ENCODE results near the gene TMEM62. TPM values are rescaled to one million over a fixed set of nuclear protein-coding genes. Genes with fewer than 3 reads are reported as not detected.

Gene TMEM62
- polyA plus RNA-seq, 1 experiment, result 4.2 TPM

- no peak for TF ChIP-seq CTCF (IDR thresholded peaks at IDR 0.05; ENCODE audit: insufficient read depth, low read depth, low read length)
- Histone ChIP-seq H3K4me3 (ENCODE audit: low read depth, low read length) (no peak overlapping the region), H3K27me3 (ENCODE audit: control insufficient read depth, insufficient read depth, low read length) (no peaks in the 10 kb centered on the region), H3K36me3 (ENCODE audit: control insufficient read depth, insufficient read depth, low read length) (no peaks in the 10 kb centered on the region)
- CTCF ChIA-PET, result no interaction called here
- POLR2A ChIA-PET, result no interaction called here
- no peak for DNase-seq (ENCODE audit: low read depth)
Observed at GRCh38 chr15:43094416-43095030, 38.9 kb upstream of the TMEM62 start.

GRCh38 chr15:43095243-43095642 is 38.1 kb upstream of the TMEM62 start:
- no peak for TF ChIP-seq CTCF (IDR thresholded peaks at IDR 0.05; ENCODE audit: insufficient read depth, low read depth, low read length)
- ChIA-PET POLR2A (no interaction called here), CTCF (interaction anchor here (0.6 kb wide), 1 partner anchor 24 kb away, joined by 3 read pairs; no protein-coding TSS in a partner anchor)
- Histone ChIP-seq H3K36me3 (ENCODE audit: control insufficient read depth, insufficient read depth, low read length) (no peaks in the 10 kb centered on the region), H3K27me3 (ENCODE audit: control insufficient read depth, insufficient read depth, low read length) (no peaks in the 10 kb centered on the region), H3K4me3 (ENCODE audit: low read depth, low read length) (no peak overlapping the region)
- DNase-seq (ENCODE audit: low read depth), result no peak

- Histone ChIP-seq H3K27me3 (ENCODE audit: control insufficient read depth, insufficient read depth, low read length) (no peaks in the 10 kb centered on the region), H3K4me3 (ENCODE audit: low read depth, low read length) (no peak overlapping the region), H3K36me3 (ENCODE audit: control insufficient read depth, insufficient read depth, low read length) (no peaks in the 10 kb centered on the region)
- ChIA-PET POLR2A (no interaction called here), CTCF (interaction anchor here (0.6 kb wide), 1 partner anchor 24 kb away, joined by 3 read pairs; no protein-coding TSS in a partner anchor)
- no peak for TF ChIP-seq CTCF (IDR thresholded peaks at IDR 0.05; ENCODE audit: insufficient read depth, low read depth, low read length)
- no peak for DNase-seq (ENCODE audit: low read depth)
Observed at GRCh38 chr15:43095708-43096347, 37.6 kb upstream of the TMEM62 start.

- DNase-seq (ENCODE audit: low read depth), result no peak
- Histone ChIP-seq H3K36me3 (ENCODE audit: control insufficient read depth, insufficient read depth, low read length) (no peaks in the 10 kb centered on the region), H3K4me3 (ENCODE audit: low read depth, low read length) (no peak overlapping the region), H3K27me3 (ENCODE audit: control insufficient read depth, insufficient read depth, low read length) (no peaks in the 10 kb centered on the region)
- ChIA-PET CTCF (no interaction called here), POLR2A (no interaction called here)
- no peak for TF ChIP-seq CTCF (IDR thresholded peaks at IDR 0.05; ENCODE audit: insufficient read depth, low read depth, low read length)
Observed at GRCh38 chr15:43096411-43096810, 37.0 kb upstream of the TMEM62 start.

- no peak for TF ChIP-seq CTCF (IDR thresholded peaks at IDR 0.05; ENCODE audit: insufficient read depth, low read depth, low read length)
- Histone ChIP-seq H3K36me3 (ENCODE audit: control insufficient read depth, insufficient read depth, low read length) (peaks cover 1% of the 10 kb centered on the region; the same call in 1 of the 2 replicates), H3K4me3 (ENCODE audit: low read depth, low read length) (no peak overlapping the region), H3K27me3 (ENCODE audit: control insufficient read depth, insufficient read depth, low read length) (no peaks in the 10 kb centered on the region)
- no peak for DNase-seq (ENCODE audit: low read depth)
- POLR2A ChIA-PET, result no interaction called here
- CTCF ChIA-PET, result no interaction called here
Observed at GRCh38 chr15:43099105-43099845, 34.1 kb upstream of the TMEM62 start.
